Measurements from ENCODE around the gene ACER2.
"Not testable (repeated sequence)": the region's sequence is repeated elsewhere in the genome, so short reads cannot be mapped to it uniquely, and the experiment has no call there.

ACER2 gene

GRCh38 chr9:19409401-19410194 lies 789 bp downstream of the ACER2 start:
- peak; percentile 11 for DNase-seq (ENCODE audit: low spot score)

- DNase-seq (ENCODE audit: low spot score): no peak
These were observed 1.3 kb downstream of the ACER2 start for GRCh38 chr9:19410195-19410503.

- DNase-seq (ENCODE audit: low spot score): no peak
These were observed 1.8 kb downstream of the ACER2 start for GRCh38 chr9:19410594-19410993.

GRCh38 chr9:19411316-19411715 lies 2.5 kb downstream of the ACER2 start:
- DNase-seq (ENCODE audit: low spot score): no peak

GRCh38 chr9:19413456-19413855 lies 4.6 kb downstream of the ACER2 start:
- not testable (repeated sequence) for DNase-seq (ENCODE audit: low spot score)

- DNase-seq (ENCODE audit: low spot score): no peak
These were observed 7.3 kb downstream of the ACER2 start for GRCh38 chr9:19416143-19416542.

- no peak for DNase-seq (ENCODE audit: low spot score)
These were observed 12.1 kb downstream of the ACER2 start for GRCh38 chr9:19420877-19421276.

- no peak for DNase-seq (ENCODE audit: low spot score)
These were observed 14.4 kb downstream of the ACER2 start for GRCh38 chr9:19423163-19423562.

GRCh38 chr9:19424176-19424779 lies 15.5 kb downstream of the ACER2 start:
- DNase-seq (ENCODE audit: low spot score): no peak

- DNase-seq (ENCODE audit: low spot score): no peak
These were observed 20.8 kb downstream of the ACER2 start for GRCh38 chr9:19429595-19429994.

GRCh38 chr9:19430201-19430760 lies 21.5 kb downstream of the ACER2 start:
- no peak for DNase-seq (ENCODE audit: low spot score)

- DNase-seq (ENCODE audit: low spot score): no peak
These were observed 22.8 kb downstream of the ACER2 start for GRCh38 chr9:19431361-19432171.

GRCh38 chr9:19432473-19432872 lies 23.7 kb downstream of the ACER2 start:
- DNase-seq (ENCODE audit: low spot score): no peak

GRCh38 chr9:19433729-19434128 lies 24.9 kb downstream of the ACER2 start:
- DNase-seq (ENCODE audit: low spot score): not testable (repeated sequence)

GRCh38 chr9:19440376-19440775 lies 31.6 kb downstream of the ACER2 start:
- DNase-seq (ENCODE audit: low spot score): no peak

GRCh38 chr9:19440823-19441580 lies 32.2 kb downstream of the ACER2 start:
- DNase-seq (ENCODE audit: low spot score): no peak

GRCh38 chr9:19441730-19442129 lies 32.9 kb downstream of the ACER2 start:
- DNase-seq (ENCODE audit: low spot score): no peak

GRCh38 chr9:19442240-19442639 lies 33.4 kb downstream of the ACER2 start:
- DNase-seq (ENCODE audit: low spot score): no peak

GRCh38 chr9:19445452-19445851 lies 36.6 kb downstream of the ACER2 start:
- no peak for DNase-seq (ENCODE audit: low spot score)

- no peak for DNase-seq (ENCODE audit: low spot score)
These were observed 37.6 kb downstream of the ACER2 start for GRCh38 chr9:19446361-19446861.

GRCh38 chr9:19451240-19452087 lies 42.7 kb downstream of the ACER2 start:
- no peak for DNase-seq (ENCODE audit: low spot score)

All from SW480 (cell line).